ENCODE results near the gene SLX4. TPM values are rescaled to one million over a fixed set of nuclear protein-coding genes. Genes with fewer than 3 reads are reported as not detected.
A peak's percentile ranks its signal among the peaks of the same experiment; 100 is the strongest.

Gene SLX4
- total RNA-seq, 2 experiments from 2014 or later, result 13.2 to 13.8 TPM

GRCh38 chr16:3564889-3565141, 46.6 kb downstream of the SLX4 start:
- H3K9me3 Mint-ChIP-seq, result no peaks in the 10 kb centered on the region
- no peaks in the 10 kb centered on the region for H3K27me3 Mint-ChIP-seq
- no peak overlapping the region for H3K27ac Mint-ChIP-seq
- H3K4me1 Mint-ChIP-seq, result peaks cover 2% of the 10 kb centered on the region
- peaks cover 55% of the 10 kb centered on the region for H3K36me3 Mint-ChIP-seq (ENCODE audit: low read depth)
- ChIA-PET CTCF (interaction anchor here (1.0 kb wide), 1 partner anchor 27 kb away, joined by 4 read pairs; no protein-coding TSS in a partner anchor), POLR2A (no interaction called here)
- no peak overlapping the region for H3K4me3 Mint-ChIP-seq
- no peak for DNase-seq

GRCh38 chr16:3564130-3564888, 47.1 kb downstream of the SLX4 start:
- no peaks in the 10 kb centered on the region for H3K27me3 Mint-ChIP-seq
- no peak overlapping the region for H3K27ac Mint-ChIP-seq
- no peaks in the 10 kb centered on the region for H3K9me3 Mint-ChIP-seq
- peaks cover 53% of the 10 kb centered on the region for H3K36me3 Mint-ChIP-seq (ENCODE audit: low read depth)
- peaks cover 2% of the 10 kb centered on the region for H3K4me1 Mint-ChIP-seq
- POLR2A ChIA-PET, result no interaction called here
- DNase-seq, result no peak
- CTCF ChIA-PET, result interaction anchor here (1.0 kb wide), 1 partner anchor 27 kb away, joined by 4 read pairs; no protein-coding TSS in a partner anchor
- H3K4me3 Mint-ChIP-seq, result no peak overlapping the region

- DNase-seq, result no peak
- H3K4me3 Mint-ChIP-seq, result no peak overlapping the region
- no peaks in the 10 kb centered on the region for H3K27me3 Mint-ChIP-seq
- peaks cover 60% of the 10 kb centered on the region for H3K36me3 Mint-ChIP-seq (ENCODE audit: low read depth)
- H3K27ac Mint-ChIP-seq, result no peak overlapping the region
- no peaks in the 10 kb centered on the region for H3K4me1 Mint-ChIP-seq
- POLR2A ChIA-PET, result no interaction called here
- CTCF ChIA-PET, result no interaction called here
- no peaks in the 10 kb centered on the region for H3K9me3 Mint-ChIP-seq
These were observed 48.4 kb downstream of the SLX4 start for GRCh38 chr16:3562914-3563480.

GRCh38 chr16:3561626-3562025, 49.8 kb downstream of the SLX4 start:
- no peak for DNase-seq
- H3K27ac Mint-ChIP-seq, result no peak overlapping the region
- CTCF ChIA-PET, result no interaction called here

GRCh38 chr16:3554351-3554928, 57.0 kb downstream of the SLX4 start:
- ChIA-PET POLR2A (no interaction called here), CTCF (interaction anchor here (0.6 kb wide), 1 partner anchor 863 kb away, joined by 4 read pairs; no protein-coding TSS in a partner anchor)
- no peak for DNase-seq
- Mint-ChIP-seq H3K4me3 (no peak overlapping the region), H3K27ac (no peak overlapping the region), H3K36me3 (ENCODE audit: low read depth) (peaks cover 76% of the 10 kb centered on the region), H3K9me3 (no peaks in the 10 kb centered on the region), H3K4me1 (peaks cover 4% of the 10 kb centered on the region), H3K27me3 (no peaks in the 10 kb centered on the region)

More at GRCh38 chr16:3561626-3562025, 49.8 kb downstream of the SLX4 start:
- Mint-ChIP-seq H3K9me3 (no peaks in the 10 kb centered on the region), H3K4me3 (no peak overlapping the region), H3K27me3 (no peaks in the 10 kb centered on the region), H3K36me3 (ENCODE audit: low read depth) (peaks cover 69% of the 10 kb centered on the region), H3K4me1 (no peaks in the 10 kb centered on the region)
- POLR2A ChIA-PET, result no interaction called here

GRCh38 chr16:3553138-3553923, 58.1 kb downstream of the SLX4 start:
- no peaks in the 10 kb centered on the region for H3K9me3 Mint-ChIP-seq
- peaks cover 78% of the 10 kb centered on the region for H3K36me3 Mint-ChIP-seq (ENCODE audit: low read depth)
- H3K27ac Mint-ChIP-seq, result no peak overlapping the region
- ChIA-PET POLR2A (no interaction called here), CTCF (no interaction called here)
- no peak overlapping the region for H3K4me3 Mint-ChIP-seq
- H3K4me1 Mint-ChIP-seq, result peaks cover 4% of the 10 kb centered on the region
- DNase-seq, result no peak
- no peaks in the 10 kb centered on the region for H3K27me3 Mint-ChIP-seq

GRCh38 chr16:3550851-3551847, 60.3 kb downstream of the SLX4 start:
- Mint-ChIP-seq H3K9me3 (no peaks in the 10 kb centered on the region), H3K27me3 (no peaks in the 10 kb centered on the region), H3K36me3 (ENCODE audit: low read depth) (peaks cover 74% of the 10 kb centered on the region), H3K27ac (peak overlapping the region; percentile 51), H3K4me1 (peaks cover 4% of the 10 kb centered on the region), H3K4me3 (no peak overlapping the region)
- DNase-seq, result no peak
- ChIA-PET POLR2A (no interaction called here), CTCF (interaction anchor here (0.6 to 0.7 kb wide), 2 partner anchors 16 to 68 kb away, joined by 3 read pairs; no protein-coding TSS in a partner anchor)

GRCh38 chr16:3549906-3550305, 61.5 kb downstream of the SLX4 start:
- Mint-ChIP-seq H3K27ac (peak overlapping the region; percentile 19), H3K4me3 (no peak overlapping the region), H3K4me1 (peaks cover 4% of the 10 kb centered on the region), H3K9me3 (no peaks in the 10 kb centered on the region), H3K36me3 (ENCODE audit: low read depth) (peaks cover 76% of the 10 kb centered on the region), H3K27me3 (no peaks in the 10 kb centered on the region)
- CTCF ChIA-PET, result interaction anchor here (0.7 kb wide), 1 partner anchor 17 kb away, joined by 3 read pairs; no protein-coding TSS in a partner anchor
- POLR2A ChIA-PET, result no interaction called here
- no peak for DNase-seq

- no peaks in the 10 kb centered on the region for H3K27me3 Mint-ChIP-seq
- ChIA-PET POLR2A (no interaction called here), CTCF (no interaction called here)
- no peak overlapping the region for H3K4me3 Mint-ChIP-seq
- H3K9me3 Mint-ChIP-seq, result no peaks in the 10 kb centered on the region
- H3K27ac Mint-ChIP-seq, result no peak overlapping the region
- H3K4me1 Mint-ChIP-seq, result peaks cover 2% of the 10 kb centered on the region
- no peak for DNase-seq
- peaks cover 75% of the 10 kb centered on the region for H3K36me3 Mint-ChIP-seq (ENCODE audit: low read depth)
These were observed 62.5 kb downstream of the SLX4 start for GRCh38 chr16:3548859-3549258.

- Mint-ChIP-seq H3K27ac (no peak overlapping the region), H3K4me3 (no peak overlapping the region), H3K9me3 (no peaks in the 10 kb centered on the region), H3K4me1 (peaks cover 2% of the 10 kb centered on the region), H3K27me3 (no peaks in the 10 kb centered on the region), H3K36me3 (ENCODE audit: low read depth) (peaks cover 77% of the 10 kb centered on the region)
- ChIA-PET CTCF (no interaction called here), POLR2A (no interaction called here)
- DNase-seq, result no peak
These were observed 63.0 kb downstream of the SLX4 start for GRCh38 chr16:3548445-3548844.

GRCh38 chr16:3546986-3547682, 64.3 kb downstream of the SLX4 start:
- ChIA-PET POLR2A (no interaction called here), CTCF (interaction anchor here (1.5 kb wide), 1 partner anchor 10 kb away, joined by 5 read pairs; no protein-coding TSS in a partner anchor)
- Mint-ChIP-seq H3K9me3 (no peaks in the 10 kb centered on the region), H3K36me3 (ENCODE audit: low read depth) (peaks cover 71% of the 10 kb centered on the region), H3K4me3 (no peak overlapping the region), H3K27me3 (no peaks in the 10 kb centered on the region), H3K4me1 (peaks cover 2% of the 10 kb centered on the region), H3K27ac (no peak overlapping the region)
- DNase-seq, result no peak
